Breast epithelium (tissue), 4 donors: ENCODE data around the gene HFE. TPM values are rescaled to one million over a fixed set of nuclear protein-coding genes. Genes with fewer than 3 reads are reported as not detected.
A peak's percentile ranks its signal among the peaks of the same experiment; 100 is the strongest.

Experiments used
- DNase-seq, 2 donors: peaks; one replicate each; pipeline ENCODE4 v3.0.0-alpha.2; 2019; ENCODE audit warnings: low spot score in 2 of 2
- H3K27ac ChIP-seq, 2 donors: fragments of 200-600 bp; sonication (generic) in 1 of 2; one replicate each; pipeline ENCODE4 v1.5.1; 2016 to 2019; ENCODE audit warnings: mild to moderate bottlenecking in 1 of 2
- H3K27me3 ChIP-seq, 2 donors: fragments of 200-600 bp; sonication (generic) in 1 of 2; one replicate each; pipeline versions ENCODE4 v1.5.1 to v1.6.0; 2017 to 2019; ENCODE audit warnings: control low read depth in 1 of 2, mild to moderate bottlenecking in 1 of 2
- H3K36me3 ChIP-seq: fragments of 200-600 bp; one replicate; pipeline ENCODE4 v1.5.1; 2019
- H3K4me1 ChIP-seq, 2 donors: fragments of 200-600 bp; sonication (generic); one replicate each; pipeline ENCODE4 v1.5.1; 2016 to 2019; ENCODE audit warnings: control low read depth in 1 of 2
- H3K4me3 ChIP-seq, 3 donors: fragments of 200-600 bp; sonication (generic); 1 replicate in 2 of 3; 2 replicates in 1 of 3; pipeline ENCODE4 v1.5.1; 2016 to 2019; ENCODE audit warnings: mild to moderate bottlenecking in 3 of 3, moderate library complexity in 2 of 3
- H3K9me3 ChIP-seq, 2 donors: fragments of 200-600 bp; sonication (generic) in 1 of 2; one replicate each; pipeline ENCODE4 v1.5.1; 2016 to 2019; ENCODE audit warnings: control low read depth in 1 of 2
- CTCF ChIP-seq, 3 donors: fragments of 450-650 bp; IDR thresholded peaks; one replicate each; pipeline ENCODE4 v1.5.1; 2016 to 2017; ENCODE audit warnings: antibody characterized with exemption in 3 of 3, mild to moderate bottlenecking in 3 of 3, moderate library complexity in 3 of 3
- POLR2A ChIP-seq: fragments of 450-650 bp; IDR thresholded peaks from one replicate; pipeline ENCODE4 v1.6.1; 2016; ENCODE audit warnings: antibody characterized with exemption, mild to moderate bottlenecking, moderate library complexity
- POLR2AphosphoS5 ChIP-seq, 3 donors: sonication (generic); formaldehyde crosslinking; IDR thresholded peaks; one replicate each; pipeline ENCODE4 v1.6.1; 2017; ENCODE audit warnings: antibody characterized with exemption in 3 of 3
- intact Hi-C: fragments of 100-400 bp; cut with DNase I; formaldehyde crosslinking; loops from one replicate; pipeline ENCODE4 v1.15.1; 2023; ENCODE audit warnings: low total_unique reads
- total RNA-seq, 3 donors: library from RNA; depleted of rRNA; stranded (reverse); fragments of >200 nt; gene quantifications; one replicate each; pipeline ENCODE4 v1.1.0, GENCODE V29; 2016

HFE gene
- total RNA-seq, 3 donors from 2014 or later, result 5.6 to 9.4 (median 8.6) TPM

- Histone ChIP-seq H3K4me3 (peak overlapping the region in 1 of 3 donors; percentile 96), H3K9me3 (no peaks in the 10 kb centered on the region), H3K27ac (peak overlapping the region; percentile 96 to 99), H3K27me3 (no peaks in the 10 kb centered on the region), H3K4me1 (no peaks in the 10 kb centered on the region), H3K36me3 (no peaks in the 10 kb centered on the region)
- DNase-seq, result no peak
- TF ChIP-seq CTCF (IDR thresholded peaks at IDR 0.05) (no peak), POLR2A (no peak)
- intact Hi-C loops, result no loop called here
Observed at GRCh38 chr6:26122005-26122388, 34.8 kb downstream of the HFE start.

GRCh38 chr6:26122402-26122792 lies 35.2 kb downstream of the HFE start:
- H3K27me3 ChIP-seq, result no peaks in the 10 kb centered on the region
- peak overlapping the region; percentile 96 to 99 for H3K27ac ChIP-seq
- no peaks in the 10 kb centered on the region for H3K9me3 ChIP-seq
- peak overlapping the region; percentile 75 to 96 (median 78) for H3K4me3 ChIP-seq
- H3K4me1 ChIP-seq, result no peaks in the 10 kb centered on the region
- intact Hi-C loops, result no loop called here
- no peak for DNase-seq
- no peak for TF ChIP-seq POLR2AphosphoS5 (IDR thresholded peaks at IDR 0.05)
- TF ChIP-seq POLR2A, result no peak
- no peak for TF ChIP-seq CTCF (IDR thresholded peaks at IDR 0.05)
- no peaks in the 10 kb centered on the region for H3K36me3 ChIP-seq

DNA sequence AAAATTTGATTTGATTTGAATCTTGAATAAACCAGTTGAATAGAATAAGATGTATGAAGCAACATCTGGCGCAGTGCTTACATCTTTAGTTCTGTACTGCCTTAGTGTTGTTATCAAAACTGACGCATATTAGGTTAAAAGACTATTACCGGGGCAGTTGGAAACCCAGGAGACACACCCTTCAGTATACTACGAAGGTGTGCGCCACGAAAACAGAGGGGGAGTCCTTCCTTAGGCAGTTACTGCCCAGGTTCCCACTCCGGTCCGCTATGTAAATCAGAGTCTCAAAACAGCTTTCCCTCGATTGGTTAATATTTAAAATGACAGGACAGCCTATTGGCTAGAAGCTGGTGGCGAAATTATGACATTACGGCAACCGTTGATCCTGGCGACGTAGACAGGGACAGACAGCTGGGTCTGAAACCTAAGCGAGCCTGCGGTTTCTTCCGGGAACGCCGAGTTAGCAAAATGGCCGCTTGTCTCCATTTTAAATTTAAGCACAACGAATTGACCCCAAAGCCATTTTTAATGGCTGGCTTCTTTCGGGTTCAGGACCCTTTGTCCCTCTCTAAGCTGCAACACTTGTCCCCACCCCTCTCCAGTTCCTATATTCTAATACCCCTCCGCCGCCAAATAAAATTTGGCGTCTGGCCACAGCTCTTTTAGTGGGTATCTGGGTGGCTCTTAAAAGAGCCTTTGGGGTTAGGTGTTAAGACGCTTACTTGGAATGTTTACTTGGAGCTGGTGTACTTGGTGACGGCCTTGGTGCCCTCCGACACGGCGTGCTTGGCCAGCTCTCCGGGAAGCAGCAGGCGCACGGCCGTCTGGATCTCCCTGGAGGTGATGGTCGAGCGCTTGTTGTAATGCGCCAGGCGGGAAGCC lies 35.8 kb downstream of the HFE start:
- Histone ChIP-seq H3K4me1 (no peaks in the 10 kb centered on the region), H3K9me3 (no peaks in the 10 kb centered on the region), H3K27ac (peak overlapping the region; percentile 96 to 99), H3K27me3 (no peaks in the 10 kb centered on the region), H3K36me3 (no peaks in the 10 kb centered on the region), H3K4me3 (peak overlapping the region; percentile 75 to 96 (median 78))
- intact Hi-C loops, result no loop called here
- TF ChIP-seq CTCF (IDR thresholded peaks at IDR 0.05) (peak in 2 of 3 donors; percentile 9 to 32), POLR2AphosphoS5 (IDR thresholded peaks at IDR 0.05) (peak; percentile 94 to 99 (median 96)), POLR2A (peak; percentile 72)
- DNase-seq, result peak; percentile 93 to 98

GRCh38 chr6:26123675-26123946 lies 36.4 kb downstream of the HFE start:
- Histone ChIP-seq H3K36me3 (no peaks in the 10 kb centered on the region), H3K4me3 (peak overlapping the region; percentile 75 to 96 (median 78)), H3K27me3 (no peaks in the 10 kb centered on the region), H3K9me3 (no peaks in the 10 kb centered on the region), H3K27ac (peak overlapping the region; percentile 96 to 99), H3K4me1 (no peaks in the 10 kb centered on the region)
- no peak for TF ChIP-seq CTCF (IDR thresholded peaks at IDR 0.05)
- TF ChIP-seq POLR2AphosphoS5 (IDR thresholded peaks at IDR 0.05), result peak in 2 of 3 donors; percentile 64 to 96
- no peak for TF ChIP-seq POLR2A
- intact Hi-C loops, result no loop called here
- peak in 1 of 2 donors; percentile 80 for DNase-seq

DNA sequence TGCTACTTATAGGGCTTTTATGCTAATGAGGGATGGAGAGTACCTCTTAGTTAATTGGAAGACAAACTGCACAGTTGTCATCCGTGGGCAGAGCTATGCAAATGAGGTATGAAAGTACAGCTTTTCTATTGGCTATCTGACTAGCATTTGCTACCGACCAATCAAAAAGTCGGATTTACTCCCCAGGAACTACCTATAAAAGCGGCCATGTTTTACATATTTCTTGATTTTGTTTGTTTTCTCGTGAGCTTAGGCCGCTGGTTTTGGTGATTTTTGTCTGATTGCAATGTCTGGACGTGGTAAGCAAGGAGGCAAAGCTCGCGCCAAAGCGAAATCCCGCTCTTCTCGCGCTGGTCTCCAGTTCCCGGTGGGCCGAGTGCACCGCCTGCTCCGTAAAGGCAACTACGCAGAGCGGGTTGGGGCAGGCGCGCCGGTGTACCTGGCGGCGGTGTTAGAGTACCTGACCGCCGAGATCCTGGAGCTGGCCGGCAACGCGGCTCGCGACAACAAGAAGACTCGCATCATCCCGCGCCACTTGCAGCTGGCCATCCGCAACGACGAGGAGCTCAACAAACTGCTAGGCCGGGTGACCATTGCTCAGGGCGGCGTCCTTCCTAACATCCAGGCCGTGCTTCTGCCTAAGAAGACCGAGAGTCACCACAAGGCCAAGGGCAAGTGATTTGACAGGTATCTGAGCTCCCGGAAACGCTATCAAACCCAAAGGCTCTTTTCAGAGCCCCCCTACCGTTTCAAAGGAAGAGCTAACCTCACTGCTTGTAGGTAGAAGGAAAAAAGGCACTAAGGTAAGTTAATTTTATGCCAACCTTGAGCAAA lies 36.9 kb downstream of the HFE start:
- TF ChIP-seq POLR2A, result peak; percentile 99
- peak in 1 of 3 donors; percentile 26 for TF ChIP-seq CTCF (IDR thresholded peaks at IDR 0.05)
- peak; percentile 97 to 100 (median 99) for TF ChIP-seq POLR2AphosphoS5 (IDR thresholded peaks at IDR 0.05)
- no peaks in the 10 kb centered on the region for H3K4me1 ChIP-seq
- intact Hi-C loops, result loop anchor here (2.0 kb wide), 1 partner anchor 33 kb away; a partner anchor contains a TSS
- no peaks in the 10 kb centered on the region for H3K27me3 ChIP-seq
- H3K4me3 ChIP-seq, result peak overlapping the region; percentile 75 to 96 (median 78)
- no peaks in the 10 kb centered on the region for H3K36me3 ChIP-seq
- H3K9me3 ChIP-seq, result no peaks in the 10 kb centered on the region
- DNase-seq, result peak; percentile 70 to 94
- H3K27ac ChIP-seq, result peak overlapping the region; percentile 96 to 99
